Brain microvascular endothelial cell (primary cell): ENCODE measurements around the gene RAB11A.

ENCODE experiments used
- DNase-seq: peaks from one replicate; pipeline ENCODE4 v3.0.0-alpha.2; 2020
- H3K27ac ChIP-seq: fragments of 250-450 bp; sonication (Bioruptor Pico); 2 replicates; pipeline ENCODE4 v1.5.1; 2020; ENCODE audit warnings: mild to moderate bottlenecking, moderate library complexity
- H3K27me3 ChIP-seq: fragments of 250-450 bp; sonication (Bioruptor Pico); replicated peaks from 2 replicates; pipeline ENCODE4 v1.5.1; 2020; ENCODE audit warnings: mild to moderate bottlenecking
- H3K36me3 ChIP-seq: fragments of 250-450 bp; sonication (Bioruptor Pico); replicated peaks from 2 replicates; pipeline ENCODE4 v1.5.1; 2020; ENCODE audit warnings: mild to moderate bottlenecking
- H3K4me3 ChIP-seq: 2 replicates; pipeline ENCODE4 v1.5.1; 2011; ENCODE audit warnings: low read depth, mild to moderate bottlenecking, control low read depth, low read length, moderate library complexity
- CTCF ChIP-seq: IDR thresholded peaks from 2 replicates; pipeline ENCODE4 v1.5.1; 2011; ENCODE audit warnings: low read depth, mild to moderate bottlenecking, moderate library complexity, low read length, control low read depth, inconsistent platforms; ENCODE audit errors: missing control alignments
- in situ Hi-C: cut with HindIII; loops from 2 replicates; pipeline ENCODE4 v1.10.0; 2017; ENCODE audit warnings: low sequenced_read_pairs, low pct_ligation_motif_present

Gene RAB11A

GRCh38 chr15:65824941-65825544, 44.2 kb upstream of the RAB11A start:
- Histone ChIP-seq H3K4me3 (no peak overlapping the region), H3K27ac (no peak overlapping the region), H3K36me3 (no peaks in the 10 kb centered on the region), H3K27me3 (no peaks in the 10 kb centered on the region)
- in situ Hi-C loops: no loop called here
- no peak for TF ChIP-seq CTCF
- DNase-seq: no peak

- in situ Hi-C loops: no loop called here
- no peak for DNase-seq
These were observed 42.2 kb upstream of the RAB11A start for GRCh38 chr15:65827065-65827464.

GRCh38 chr15:65828585-65828984, 40.7 kb upstream of the RAB11A start:
- Histone ChIP-seq H3K4me3 (no peak overlapping the region), H3K27ac (no peak overlapping the region), H3K36me3 (no peaks in the 10 kb centered on the region), H3K27me3 (no peaks in the 10 kb centered on the region)
- no peak for DNase-seq
- in situ Hi-C loops: no loop called here
- no peak for TF ChIP-seq CTCF

More at GRCh38 chr15:65827065-65827464, 42.2 kb upstream of the RAB11A start:
- no peak overlapping the region for H3K27ac ChIP-seq
- no peaks in the 10 kb centered on the region for H3K27me3 ChIP-seq
- H3K4me3 ChIP-seq: no peak overlapping the region
- TF ChIP-seq CTCF: no peak
- no peaks in the 10 kb centered on the region for H3K36me3 ChIP-seq

GRCh38 chr15:65829130-65829764, 40.0 kb upstream of the RAB11A start:
- TF ChIP-seq CTCF: peak; percentile 51
- Histone ChIP-seq H3K27ac (no peak overlapping the region), H3K4me3 (no peak overlapping the region), H3K36me3 (no peaks in the 10 kb centered on the region), H3K27me3 (no peaks in the 10 kb centered on the region)
- in situ Hi-C loops: no loop called here
- DNase-seq: no peak

- peak; percentile 44 for TF ChIP-seq CTCF
- peak; percentile 94 for DNase-seq
- Histone ChIP-seq H3K36me3 (no peaks in the 10 kb centered on the region), H3K27ac (peak overlapping the region; percentile 55), H3K4me3 (peak overlapping the region; percentile 34), H3K27me3 (no peaks in the 10 kb centered on the region)
- in situ Hi-C loops: no loop called here
These were observed 36.5 kb upstream of the RAB11A start for GRCh38 chr15:65832549-65833364.
